Activated CD8-positive, alpha-beta memory T cell treated with anti-CD3 and anti-CD28 coated beads, Interleukin-2, amount 10 ng/mL, durations not matched to agents 7 days and 5 days (primary cell): ENCODE measurements around the gene ZMYND19. TPM values are rescaled to one million over a fixed set of nuclear protein-coding genes. Genes with fewer than 3 reads are reported as not detected.

ENCODE experiments used
- ATAC-seq: fragments of 150-1000 bp; cut with Tn5 transposase; one replicate; pipeline ENCODE4 v1.10.0; 2021; ENCODE audit warnings: moderate library complexity
- CTCF ChIA-PET: fragments of 350-600 bp; sonication (Branson Sonifier 250); formaldehyde crosslinking; loops from one replicate; lab custom pipeline; 2021; ENCODE audit warnings: antibody characterized with exemption; lab: Charles Lee
- DNase-seq: peaks from one replicate; pipeline ENCODE4 v3.0.0-alpha.2; 2020
- H3K27ac Mint-ChIP-seq: one replicate; pipeline ENCODE4 v1.8.0; 2021; ENCODE audit warnings: mild to moderate bottlenecking, mixed read lengths
- H3K27me3 Mint-ChIP-seq: one replicate; pipeline ENCODE4 v1.8.0; 2021; ENCODE audit warnings: mixed read lengths
- H3K36me3 Mint-ChIP-seq: one replicate; pipeline ENCODE4 v1.8.0; 2021; ENCODE audit warnings: mild to moderate bottlenecking, mixed read lengths
- H3K4me1 Mint-ChIP-seq: one replicate; pipeline ENCODE4 v1.8.0; 2021; ENCODE audit warnings: mixed read lengths
- H3K4me3 Mint-ChIP-seq: one replicate; pipeline ENCODE4 v1.8.0; 2021; ENCODE audit warnings: mild to moderate bottlenecking, moderate library complexity, mixed read lengths
- H3K9me3 Mint-ChIP-seq: one replicate; pipeline ENCODE4 v1.8.0; 2022; ENCODE audit warnings: low read depth, mixed read lengths
- total RNA-seq, 2 experiments: library from RNA; stranded (reverse); gene quantifications; one replicate each; pipeline ENCODE4 v1.2.3, GENCODE V29; 2021

Gene ZMYND19
- total RNA-seq, 2 experiments from 2014 or later: 34.0 to 46.0 TPM

- H3K9me3 Mint-ChIP-seq: no peaks in the 10 kb centered on the region
- no peak overlapping the region for H3K4me3 Mint-ChIP-seq
- peaks cover 23% of the 10 kb centered on the region for H3K36me3 Mint-ChIP-seq
- H3K27ac Mint-ChIP-seq: peak overlapping the region; percentile 38
- H3K4me1 Mint-ChIP-seq: peaks cover 51% of the 10 kb centered on the region
- CTCF ChIA-PET: interaction anchor here (1.0 kb wide), 1 partner anchor 11 kb away, joined by 3 read pairs; no protein-coding TSS in a partner anchor
- DNase-seq: no peak
- no peak for ATAC-seq
- no peaks in the 10 kb centered on the region for H3K27me3 Mint-ChIP-seq
These were observed 30.9 kb upstream of the ZMYND19 start for GRCh38 chr9:137621131-137621757.

GRCh38 chr9:137620581-137620980 is 30.3 kb upstream of the ZMYND19 start:
- Mint-ChIP-seq H3K27ac (peak overlapping the region; percentile 38), H3K4me3 (peak overlapping the region; percentile 80), H3K27me3 (no peaks in the 10 kb centered on the region), H3K4me1 (peaks cover 50% of the 10 kb centered on the region), H3K36me3 (peaks cover 23% of the 10 kb centered on the region), H3K9me3 (no peaks in the 10 kb centered on the region)
- ATAC-seq (no peak), DNase-seq (no peak)
- CTCF ChIA-PET: interaction anchor here (1.0 to 2.2 kb wide), 2 partner anchors 8 to 12 kb away, joined by 3 to 15 read pairs; no protein-coding TSS in a partner anchor

GRCh38 chr9:137620048-137620405 is 29.7 kb upstream of the ZMYND19 start:
- Mint-ChIP-seq H3K36me3 (peaks cover 19% of the 10 kb centered on the region), H3K4me1 (peaks cover 44% of the 10 kb centered on the region), H3K27me3 (no peaks in the 10 kb centered on the region), H3K4me3 (peak overlapping the region; percentile 80), H3K9me3 (no peaks in the 10 kb centered on the region), H3K27ac (peak overlapping the region; percentile 80)
- ATAC-seq: no peak
- CTCF ChIA-PET: interaction anchor here (0.8 to 2.2 kb wide), 3 partner anchors 9 to 41 kb away, joined by 3 to 15 read pairs (median 5); partner anchors contain the start of gene DPH7
- DNase-seq: no peak

GRCh38 chr9:137619240-137620047 is 29.1 kb upstream of the ZMYND19 start:
- CTCF ChIA-PET: interaction anchor here (0.6 to 2.2 kb wide), 8 partner anchors 9 to 68 kb away, joined by 3 to 15 read pairs (median 3); partner anchors contain the start of genes DPH7 and MRPL41
- no peaks in the 10 kb centered on the region for H3K9me3 Mint-ChIP-seq
- peak overlapping the region; percentile 80 for H3K27ac Mint-ChIP-seq
- peaks cover 22% of the 10 kb centered on the region for H3K36me3 Mint-ChIP-seq
- ATAC-seq: peak; percentile 6
- no peaks in the 10 kb centered on the region for H3K27me3 Mint-ChIP-seq
- DNase-seq: peak; percentile 62
- H3K4me1 Mint-ChIP-seq: peaks cover 43% of the 10 kb centered on the region
- H3K4me3 Mint-ChIP-seq: peak overlapping the region; percentile 80

- Mint-ChIP-seq H3K4me1 (peaks cover 40% of the 10 kb centered on the region), H3K9me3 (no peaks in the 10 kb centered on the region), H3K27ac (peak within 1 kb of the TSS; percentile 89), H3K36me3 (peaks cover 19% of the 10 kb centered on the region), H3K4me3 (peak within 1 kb of the TSS; percentile 84), H3K27me3 (no peaks in the 10 kb centered on the region)
- DNase-seq (peak; percentile 91), ATAC-seq (peak; percentile 88)
- CTCF ChIA-PET: interaction anchor here (0.6 to 2.2 kb wide), 7 partner anchors 10 to 67 kb away, joined by 3 to 15 read pairs (median 3); partner anchors contain the start of genes DPH7 and MRPL41
These were observed 28.1 kb upstream of the ZMYND19 start, which contains the start of gene EHMT1 for GRCh38 chr9:137618105-137619067. Gene EHMT1 (plus strand): TSS chr9:137619005. CDS start chr9:137619029, 24 bp downstream.

- Mint-ChIP-seq H3K4me1 (peaks cover 33% of the 10 kb centered on the region), H3K27ac (no peak overlapping the region), H3K27me3 (no peaks in the 10 kb centered on the region), H3K9me3 (no peaks in the 10 kb centered on the region), H3K36me3 (peaks cover 11% of the 10 kb centered on the region), H3K4me3 (no peak overlapping the region)
- no peak for DNase-seq
- ATAC-seq: no peak
- CTCF ChIA-PET: no interaction called here
These were observed 25.1 kb upstream of the ZMYND19 start for GRCh38 chr9:137615387-137615871.

- no peak for ATAC-seq
- H3K36me3 Mint-ChIP-seq: peaks cover 11% of the 10 kb centered on the region
These were observed 24.5 kb upstream of the ZMYND19 start for GRCh38 chr9:137614631-137615386.

GRCh38 chr9:137613738-137614523 is 23.6 kb upstream of the ZMYND19 start:
- ATAC-seq (no peak), DNase-seq (no peak)
- no peak overlapping the region for H3K4me3 Mint-ChIP-seq
- H3K4me1 Mint-ChIP-seq: peaks cover 25% of the 10 kb centered on the region
- H3K9me3 Mint-ChIP-seq: no peaks in the 10 kb centered on the region
- no peak overlapping the region for H3K27ac Mint-ChIP-seq
- H3K36me3 Mint-ChIP-seq: peaks cover 6% of the 10 kb centered on the region
- no peaks in the 10 kb centered on the region for H3K27me3 Mint-ChIP-seq
- CTCF ChIA-PET: no interaction called here

More at GRCh38 chr9:137614631-137615386, 24.5 kb upstream of the ZMYND19 start:
- CTCF ChIA-PET: no interaction called here
- DNase-seq: no peak
- H3K27ac Mint-ChIP-seq: no peak overlapping the region
- no peaks in the 10 kb centered on the region for H3K9me3 Mint-ChIP-seq
- H3K4me1 Mint-ChIP-seq: peaks cover 27% of the 10 kb centered on the region
- no peak overlapping the region for H3K4me3 Mint-ChIP-seq
- no peaks in the 10 kb centered on the region for H3K27me3 Mint-ChIP-seq

GRCh38 chr9:137613259-137613658 is 22.9 kb upstream of the ZMYND19 start:
- H3K4me1 Mint-ChIP-seq: peaks cover 26% of the 10 kb centered on the region
- H3K27ac Mint-ChIP-seq: no peak overlapping the region
- DNase-seq (no peak), ATAC-seq (no peak)
- peaks cover 6% of the 10 kb centered on the region for H3K36me3 Mint-ChIP-seq
- no peaks in the 10 kb centered on the region for H3K27me3 Mint-ChIP-seq
- no peak overlapping the region for H3K4me3 Mint-ChIP-seq
- no peaks in the 10 kb centered on the region for H3K9me3 Mint-ChIP-seq
- CTCF ChIA-PET: no interaction called here

- no peak for ATAC-seq
- Mint-ChIP-seq H3K9me3 (no peaks in the 10 kb centered on the region), H3K27me3 (no peaks in the 10 kb centered on the region), H3K36me3 (peaks cover 6% of the 10 kb centered on the region), H3K4me1 (peaks cover 23% of the 10 kb centered on the region), H3K27ac (no peak overlapping the region), H3K4me3 (no peak overlapping the region)
- DNase-seq: no peak
- CTCF ChIA-PET: no interaction called here
These were observed 22.4 kb upstream of the ZMYND19 start for GRCh38 chr9:137612741-137613142.
